ENCODE data around the gene TBXA2R.
"Not testable (repeated sequence)": the region's sequence is repeated elsewhere in the genome, so short reads cannot be mapped to it uniquely, and the experiment has no call there.

Gene TBXA2R

GRCh38 chr19:3604227-3604986 lies 2.3 kb downstream of the TBXA2R start:
- no peak for DNase-seq

- no peak for DNase-seq
Measured at GRCh38 chr19:3603121-3603811, 3.4 kb downstream of the TBXA2R start.

- no peak for DNase-seq
Measured at GRCh38 chr19:3601021-3601420, 5.7 kb downstream of the TBXA2R start.

- DNase-seq: no peak
Measured at GRCh38 chr19:3599776-3600187, 6.9 kb downstream of the TBXA2R start.

- DNase-seq: no peak
Measured at GRCh38 chr19:3595521-3596061, 11.1 kb downstream of the TBXA2R start.

GRCh38 chr19:3593156-3593555 lies 13.5 kb downstream of the TBXA2R start:
- DNase-seq: no peak

GRCh38 chr19:3591876-3592613 lies 14.6 kb downstream of the TBXA2R start:
- DNase-seq: no peak

GRCh38 chr19:3590991-3591659 lies 15.6 kb downstream of the TBXA2R start:
- DNase-seq: no peak

- DNase-seq: no peak
Measured at GRCh38 chr19:3589949-3590348, 16.7 kb downstream of the TBXA2R start.

- no peak for DNase-seq
Measured at GRCh38 chr19:3589439-3589838, 17.2 kb downstream of the TBXA2R start.

- DNase-seq: no peak
Measured at GRCh38 chr19:3586707-3587346, 19.8 kb downstream of the TBXA2R start.

- DNase-seq: peak; percentile 46 to 49
Measured at GRCh38 chr19:3586127-3586626, 20.5 kb downstream of the TBXA2R start.

- no peak for DNase-seq
Measured at GRCh38 chr19:3585301-3586126, 21.2 kb downstream of the TBXA2R start, which contains the start of gene GIPC3. Gene GIPC3, plus strand, starts transcription at chr19:3585478. Its CDS starts 120 bp downstream, at chr19:3585598.

- DNase-seq: not testable (repeated sequence)
Measured at GRCh38 chr19:3584036-3584802, 22.5 kb downstream of the TBXA2R start.

GRCh38 chr19:3581792-3582191 lies 24.9 kb downstream of the TBXA2R start:
- not testable (repeated sequence) for DNase-seq

- DNase-seq: no peak
Measured at GRCh38 chr19:3580156-3580934, 26.3 kb downstream of the TBXA2R start.

- no peak for DNase-seq
Measured at GRCh38 chr19:3578390-3578789, 28.3 kb downstream of the TBXA2R start.

- no peak for DNase-seq
Measured at GRCh38 chr19:3577723-3578344, 28.8 kb downstream of the TBXA2R start.

Measured in activated CD4-positive, alpha-beta T cell treated with anti-CD3 and anti-CD28 coated beads, Interleukin-2, amount 50 U/mL, for 48 hours (primary cell).